HG03066 (cell line): ENCODE results near the gene TBX3.

Experiments
- ATAC-seq: cut with Tn5 transposase; IDR thresholded peaks from one replicate; pipeline ENCODE4 v1.9.1; 2021; ENCODE audit warnings: low read depth; ENCODE audit not compliant: unreplicated experiment

Gene TBX3

DNA sequence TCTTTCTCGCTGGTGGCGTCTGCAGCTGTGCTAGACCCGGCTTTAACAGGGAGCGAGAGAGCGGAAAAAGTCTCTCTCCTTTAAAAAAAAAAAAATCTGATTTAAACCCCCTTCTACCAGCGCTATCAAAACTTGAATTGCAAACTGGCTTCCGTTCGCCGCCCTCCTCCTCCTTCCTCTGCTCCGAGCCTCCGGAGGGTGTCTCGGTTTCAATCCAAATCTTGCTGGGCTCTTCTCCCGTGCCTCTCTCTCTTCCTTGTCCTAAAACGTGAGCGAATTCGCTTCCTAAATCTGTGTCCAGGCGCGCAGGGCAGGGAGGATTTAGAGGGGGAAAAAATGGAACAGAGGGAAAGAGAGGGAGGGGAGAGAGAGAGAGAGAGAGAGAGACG, 272 bp downstream of the TBX3 start:
- ATAC-seq, result no peak

DNA sequence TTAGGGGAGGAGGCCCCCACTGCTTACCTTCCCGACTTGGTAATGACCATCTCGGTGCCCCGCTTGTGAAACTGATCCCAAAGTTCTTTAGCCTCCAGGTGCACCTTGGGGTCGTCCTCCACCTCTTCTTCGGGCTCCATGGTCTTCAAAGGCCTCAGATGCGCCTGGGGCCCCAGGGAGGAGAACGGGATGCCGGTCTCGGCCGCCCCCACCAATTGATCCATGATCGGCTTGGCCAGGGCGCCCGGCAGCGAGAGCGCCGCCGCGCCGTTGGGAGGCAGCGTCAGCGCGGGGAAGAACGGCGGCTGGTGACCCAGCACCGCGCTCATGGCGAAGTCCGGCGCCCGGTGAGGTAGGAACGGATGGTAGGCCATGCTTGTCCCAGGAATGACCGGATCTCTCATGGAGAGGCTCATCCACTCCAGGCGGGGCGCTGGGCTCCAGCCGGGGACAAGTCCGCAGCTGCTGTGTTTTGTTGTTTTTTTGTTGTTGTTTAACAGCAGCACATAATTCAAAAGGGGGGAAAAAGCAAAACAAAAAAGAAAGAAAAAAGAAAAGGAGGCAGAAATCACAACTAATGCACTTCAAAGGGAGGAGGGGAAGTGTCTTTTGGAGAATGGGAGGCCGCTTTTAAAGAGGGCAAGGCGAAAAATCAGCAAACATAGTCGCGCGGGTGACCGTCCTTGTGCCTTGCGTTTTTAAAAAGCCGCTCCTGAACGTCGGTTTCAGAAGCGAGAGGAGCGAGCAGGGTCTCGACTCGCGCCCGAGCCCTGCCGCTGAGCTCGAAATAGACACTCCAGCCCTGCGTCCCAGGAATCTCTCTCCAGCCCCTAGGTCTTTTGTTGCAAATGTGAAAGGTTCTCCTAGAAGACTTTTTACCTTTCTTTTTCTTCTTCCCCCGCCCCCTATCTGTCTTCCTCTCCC, 928 bp downstream of the TBX3 start:
- ATAC-seq, result no peak

DNA sequence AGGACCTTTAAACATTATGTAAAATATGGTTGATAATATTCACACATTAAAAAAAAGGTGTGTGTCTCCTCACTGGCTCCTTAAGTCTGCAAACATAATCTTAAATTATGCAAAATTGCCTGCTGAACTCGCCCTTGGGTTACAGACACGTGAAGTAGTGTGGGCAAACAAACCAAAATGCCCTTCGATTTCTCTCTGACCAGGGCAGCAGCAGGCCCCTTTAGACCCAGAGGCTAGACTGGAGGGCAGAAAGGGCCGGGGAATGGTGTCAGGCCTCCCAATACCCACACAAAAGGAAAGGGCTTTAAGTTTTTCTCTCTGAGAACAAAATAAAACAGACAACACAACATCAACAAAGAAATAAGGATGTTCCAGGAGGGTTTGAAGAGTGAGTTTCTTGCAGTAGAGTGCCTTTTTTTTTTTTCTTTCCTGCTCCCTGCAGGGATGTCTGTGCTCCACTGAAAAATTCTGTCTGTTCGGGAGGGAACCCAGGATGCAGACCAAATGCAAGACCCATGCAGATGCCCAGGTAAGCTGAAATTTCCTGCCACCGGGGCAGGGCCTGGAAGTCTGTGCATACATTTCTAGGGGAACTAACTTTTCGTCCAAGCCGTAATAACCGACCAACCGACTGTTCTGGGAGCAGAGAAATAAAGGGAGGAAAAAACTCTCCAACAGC, 1.7 kb downstream of the TBX3 start:
- no peak for ATAC-seq

DNA sequence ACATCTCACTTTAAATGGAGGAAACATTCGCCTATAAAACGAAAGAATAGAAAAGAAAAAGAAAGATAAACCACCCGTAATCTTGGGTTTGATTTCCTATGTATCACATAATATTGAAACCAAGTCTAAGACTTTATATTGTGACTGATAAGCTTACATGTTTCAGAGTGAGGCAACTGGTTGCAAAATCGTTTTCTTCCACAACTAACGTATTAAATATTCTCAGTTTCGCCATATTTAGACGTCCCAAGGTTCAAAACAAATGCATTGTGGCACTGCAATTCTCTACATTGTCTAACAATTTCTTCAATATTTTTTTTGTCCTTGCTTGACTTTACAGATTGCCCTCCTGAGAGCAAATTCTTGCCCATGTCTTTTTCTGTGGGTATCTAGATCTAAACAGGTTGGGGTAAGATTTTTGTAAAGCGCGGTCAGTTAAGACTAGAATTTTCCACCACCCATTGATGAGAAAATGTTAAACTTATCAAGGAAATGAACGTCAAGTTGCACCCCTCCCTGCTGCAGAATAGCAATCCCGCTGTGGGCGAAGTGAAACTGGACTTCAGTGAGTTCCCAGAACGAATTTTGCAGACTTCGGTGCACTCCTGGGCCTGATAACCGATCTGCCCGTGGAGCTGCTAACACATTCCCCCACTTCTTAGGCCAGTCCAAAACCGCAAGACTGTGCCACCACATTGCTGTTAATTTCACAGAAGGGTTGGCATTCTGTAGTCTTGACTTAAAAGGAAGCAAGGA, 2.7 kb downstream of the TBX3 start:
- no peak for ATAC-seq

DNA sequence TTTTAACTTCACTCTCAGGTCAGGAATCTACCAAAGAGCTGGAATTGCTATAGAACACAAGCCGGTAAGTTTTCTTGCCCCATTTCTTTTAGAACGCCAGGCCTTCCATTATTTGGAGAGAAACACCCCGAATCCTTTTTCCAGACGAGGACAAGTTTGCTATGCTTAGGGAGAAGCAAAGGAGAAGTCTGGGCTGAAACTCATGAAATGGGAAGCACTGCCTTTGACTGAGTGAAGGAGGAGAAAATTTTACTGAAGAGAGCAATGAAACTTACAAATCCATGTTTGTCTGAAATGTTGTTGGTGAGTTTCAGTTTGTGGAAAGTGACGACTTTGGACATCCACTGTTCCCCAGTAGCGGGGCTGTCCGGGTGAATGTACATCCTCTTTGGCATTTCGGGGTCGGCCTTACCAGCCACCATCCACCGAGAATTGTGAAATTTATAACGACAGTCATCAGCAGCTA, 3.3 kb downstream of the TBX3 start:
- ATAC-seq, result no peak

DNA sequence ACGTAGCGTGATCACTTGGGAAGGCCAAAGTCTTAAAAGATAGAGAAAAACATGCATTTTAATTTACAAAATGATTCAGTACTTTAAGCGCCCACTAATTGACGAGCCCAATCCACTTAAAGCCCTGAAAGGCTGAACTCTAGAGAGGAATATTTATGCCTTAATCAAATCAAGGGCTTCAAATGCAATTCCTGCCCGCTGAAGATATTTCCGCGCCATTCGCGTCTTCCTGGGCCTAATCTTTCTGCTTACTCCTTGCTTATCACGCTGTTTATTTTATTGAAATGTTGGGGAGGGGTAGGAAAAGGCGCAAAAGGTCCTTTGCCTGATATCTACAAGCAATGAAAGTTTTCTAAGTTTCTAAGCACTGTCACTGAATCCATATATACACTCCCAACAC, 4.0 kb downstream of the TBX3 start:
- no peak for ATAC-seq

DNA sequence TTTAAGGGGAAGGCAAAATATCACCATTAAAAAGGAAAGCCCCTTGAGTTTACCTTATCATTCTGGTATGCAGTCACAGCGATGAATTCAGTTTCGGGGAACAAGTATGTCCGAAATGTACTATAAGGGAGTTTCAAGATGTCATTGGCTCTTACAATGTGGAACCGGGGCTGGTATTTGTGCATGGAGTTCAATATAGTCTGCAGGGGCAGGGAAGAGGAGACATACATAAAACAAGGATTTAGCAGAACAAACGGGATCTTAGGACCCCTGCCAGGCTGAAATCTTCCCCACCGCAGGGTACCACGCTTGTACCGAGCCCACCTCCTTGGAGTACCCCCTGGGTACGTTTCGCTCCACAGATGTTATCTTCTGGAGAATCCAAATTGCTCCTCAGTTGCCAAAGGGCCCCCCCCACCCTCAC, 4.5 kb downstream of the TBX3 start:
- no peak for ATAC-seq

DNA sequence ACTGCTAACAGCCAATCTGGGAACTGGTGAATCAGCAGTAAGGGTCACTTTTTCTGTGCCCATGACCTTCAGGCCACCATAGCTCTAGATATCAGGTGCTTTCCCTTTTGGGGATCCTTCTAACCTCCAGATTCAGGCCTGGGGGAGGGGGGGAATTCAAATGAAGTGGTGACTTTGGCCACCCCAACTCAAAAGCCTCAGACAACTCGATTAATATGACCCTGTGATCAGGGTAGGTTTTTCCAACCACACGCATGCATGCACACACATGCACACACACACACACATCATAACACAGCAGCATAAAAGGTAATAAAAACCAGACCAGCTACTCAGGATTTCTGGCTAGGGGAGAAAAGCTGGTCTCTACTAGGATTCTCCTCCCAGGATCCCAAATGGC, 5.3 kb downstream of the TBX3 start:
- no peak for ATAC-seq

DNA sequence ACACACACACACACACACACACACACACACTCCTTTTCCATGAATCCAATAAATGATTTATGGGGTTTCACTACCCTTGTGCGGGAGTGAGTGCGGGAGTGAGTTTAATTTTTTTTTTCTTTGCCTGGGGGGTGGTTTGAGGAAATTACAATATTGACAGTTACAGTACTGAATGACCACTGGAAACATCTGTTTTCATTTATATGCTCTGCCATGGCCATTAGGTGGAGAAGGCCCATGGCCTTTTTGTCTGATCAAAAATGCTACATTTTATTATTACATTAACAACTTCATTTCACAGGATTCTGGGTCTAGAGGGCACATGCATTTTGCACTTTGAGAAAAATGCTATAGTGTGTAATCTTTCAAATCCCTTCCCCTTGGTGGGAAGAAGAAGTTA, 5.9 kb downstream of the TBX3 start:
- no peak for ATAC-seq

DNA sequence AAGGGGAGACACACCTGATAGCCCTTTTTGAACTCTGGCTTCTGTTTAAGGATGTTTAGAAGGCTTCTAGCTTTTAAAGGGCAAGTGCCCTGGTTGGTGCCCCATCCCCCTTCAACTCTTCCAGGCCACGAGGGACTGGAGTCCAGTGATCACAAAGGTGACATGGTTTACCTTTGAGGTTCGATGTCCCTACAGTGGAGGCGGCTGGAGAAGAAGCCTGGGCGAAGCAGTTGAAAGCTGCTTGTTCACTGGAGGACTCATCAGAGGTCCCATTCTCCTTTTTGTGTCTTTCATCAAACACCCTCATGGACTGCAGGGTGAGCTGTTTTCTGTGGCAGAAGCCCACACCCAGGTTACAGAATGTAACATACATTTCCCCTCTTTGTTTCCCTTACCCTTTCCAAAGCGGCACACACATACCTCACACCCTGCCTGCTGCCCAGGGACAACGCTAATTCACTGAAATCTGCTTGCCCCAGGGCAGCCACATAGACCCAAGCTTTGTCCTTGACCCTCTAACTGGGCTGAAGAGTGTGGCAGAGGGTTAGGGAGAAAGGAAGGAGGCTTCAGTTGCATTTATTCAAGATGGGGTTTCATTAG, 7.7 kb downstream of the TBX3 start:
- ATAC-seq, result no peak

DNA sequence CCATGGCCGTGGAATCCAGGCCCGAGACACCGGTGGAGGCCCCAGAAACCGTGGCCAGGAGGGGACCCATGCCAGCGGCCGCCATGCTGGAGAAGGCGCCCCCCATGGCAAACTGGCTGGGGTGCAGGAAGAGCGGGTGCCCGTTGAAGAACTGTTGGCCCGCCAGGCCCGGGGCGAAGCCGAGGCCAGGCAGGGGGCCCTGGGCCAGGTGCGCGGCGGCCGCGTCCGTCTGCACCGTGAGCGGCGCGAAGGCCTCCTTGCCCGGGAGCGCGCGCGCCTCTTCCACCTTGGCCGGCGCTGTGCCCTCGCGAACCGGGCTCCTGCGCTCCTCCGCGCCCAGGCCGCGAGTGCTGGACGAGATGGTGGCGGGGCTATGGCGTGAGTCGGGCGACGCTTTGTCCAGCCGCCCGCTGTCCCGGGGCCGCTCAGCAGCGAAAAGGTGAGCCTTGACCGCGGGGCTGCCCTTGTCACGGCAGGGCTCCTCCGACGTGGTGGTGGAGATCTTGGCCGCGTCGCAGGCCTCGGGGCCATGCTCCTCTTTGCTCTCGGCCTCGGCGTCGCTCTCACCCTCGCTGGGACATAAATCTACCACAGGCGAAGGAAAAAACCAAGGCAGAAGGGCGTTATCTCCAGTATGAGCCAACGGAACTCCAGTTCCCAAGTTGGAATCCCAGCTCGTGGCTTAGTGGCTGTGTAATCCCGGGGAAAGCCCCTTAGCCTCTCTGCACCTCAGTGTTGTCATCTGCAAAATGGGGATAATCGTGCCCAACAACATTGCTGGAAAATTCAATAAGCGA, 9.5 kb downstream of the TBX3 start:
- no peak for ATAC-seq

DNA sequence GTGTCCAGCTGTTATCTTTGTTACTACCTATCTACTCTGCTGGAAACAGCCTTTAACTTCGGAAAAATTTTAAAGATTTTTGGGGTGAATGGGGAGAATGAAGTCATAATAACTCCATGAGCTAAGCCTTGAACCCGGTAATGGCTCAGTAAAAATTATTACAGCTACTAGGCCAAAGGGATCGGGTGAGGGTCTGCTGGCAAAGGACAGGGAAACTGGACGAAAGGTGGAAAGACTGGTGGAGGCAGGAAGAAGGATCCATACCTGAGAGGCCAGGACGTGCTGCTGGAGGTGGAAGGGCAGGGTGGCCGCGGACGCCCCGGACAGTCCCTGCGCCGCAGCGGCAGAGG, 10.1 kb downstream of the TBX3 start:
- ATAC-seq, result no peak

DNA sequence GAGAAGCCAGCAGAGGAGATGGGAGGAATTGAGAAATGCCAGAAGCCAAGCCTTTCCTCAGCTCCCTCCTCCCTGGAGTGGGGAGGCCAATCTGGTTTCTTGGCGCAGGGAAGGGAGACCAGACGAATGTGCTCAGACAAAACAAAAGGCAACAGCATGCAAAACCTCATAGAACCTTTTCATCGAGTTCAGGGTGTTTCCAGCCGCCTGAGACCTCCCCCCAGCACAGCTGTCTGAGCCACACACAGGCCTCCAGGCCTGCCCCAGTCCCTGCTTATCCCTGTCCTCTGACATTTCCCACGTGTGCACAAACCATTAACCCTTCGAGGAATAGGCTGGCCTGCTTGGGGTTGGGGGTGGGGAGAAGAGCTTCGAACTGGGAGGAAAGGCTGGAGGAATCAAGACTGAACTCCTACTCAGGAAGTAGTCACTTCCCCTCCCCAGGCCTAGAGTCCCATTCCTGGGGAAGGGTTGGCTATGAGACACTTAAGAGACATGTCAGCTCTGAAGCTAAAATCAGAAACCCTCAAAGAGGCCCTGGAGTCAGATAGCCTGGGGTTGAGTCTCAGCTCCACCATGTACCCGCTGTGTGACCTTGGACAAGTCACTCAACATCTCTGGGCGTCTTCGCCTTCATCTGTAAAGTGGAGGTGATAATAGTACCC, 10.7 kb downstream of the TBX3 start:
- ATAC-seq, result no peak

DNA sequence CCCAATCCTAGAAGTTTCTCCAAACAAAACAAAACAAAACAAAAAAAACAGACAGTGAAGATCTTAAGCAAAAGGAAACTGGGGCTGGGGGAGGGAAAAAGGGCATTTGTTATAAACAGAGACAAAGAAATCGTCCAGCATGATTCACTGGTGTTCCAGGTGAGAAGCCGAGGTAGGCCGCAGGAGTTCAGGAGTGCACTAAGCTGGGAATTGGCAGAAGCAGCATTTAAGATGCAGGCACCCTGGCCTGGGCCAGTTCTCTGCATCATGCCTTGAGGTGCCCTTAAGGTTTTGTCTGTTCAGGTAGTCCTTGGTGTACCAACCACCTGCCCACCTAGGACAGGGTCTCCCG, 11.2 kb downstream of the TBX3 start:
- no peak for ATAC-seq

DNA sequence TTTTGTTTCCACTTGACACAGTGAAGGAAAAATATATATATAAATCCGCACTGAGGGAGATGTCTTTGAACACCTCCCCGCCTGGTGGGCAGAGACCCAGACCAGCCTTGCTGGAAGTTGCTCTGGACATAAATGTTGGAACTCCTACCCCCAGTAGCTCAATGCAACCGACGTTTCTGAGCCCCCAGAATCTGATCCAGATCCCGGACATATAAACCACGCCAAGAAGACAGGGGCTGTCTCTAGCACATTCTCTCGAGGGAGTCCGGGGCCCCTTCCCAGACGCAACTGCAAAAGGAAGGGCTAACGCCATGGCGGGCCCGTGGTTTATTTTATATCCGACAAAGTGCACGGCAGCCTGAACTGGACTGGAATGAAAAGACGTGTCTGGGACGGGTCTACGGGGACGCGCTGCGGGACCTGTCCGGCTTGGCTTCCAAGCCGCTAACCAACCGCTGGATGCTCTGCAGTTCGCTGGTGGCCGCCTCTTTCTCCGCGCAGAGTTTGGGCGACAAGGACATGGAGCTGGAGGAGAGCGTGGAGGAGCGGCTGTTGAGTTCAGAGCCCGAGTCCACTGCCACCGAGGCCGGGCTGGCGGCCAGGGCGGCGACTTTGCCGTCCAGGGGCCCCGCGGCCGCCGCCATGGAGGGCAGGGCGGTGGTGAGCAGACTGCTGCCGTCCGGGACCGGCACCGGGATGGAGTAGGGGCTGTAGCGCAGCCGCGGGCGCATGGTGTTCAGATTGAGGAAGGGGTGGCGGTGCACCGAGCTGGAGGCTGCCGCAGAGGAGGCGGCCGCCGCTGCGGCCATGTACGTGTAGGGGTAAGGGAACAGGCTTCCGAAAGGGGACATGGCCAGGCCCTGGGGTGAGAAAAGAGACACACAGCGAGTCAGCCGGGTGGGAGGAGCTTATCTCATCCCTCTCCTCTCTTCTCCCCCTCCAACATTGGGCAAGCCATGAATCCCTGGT, 12.2 kb downstream of the TBX3 start:
- no peak for ATAC-seq

DNA sequence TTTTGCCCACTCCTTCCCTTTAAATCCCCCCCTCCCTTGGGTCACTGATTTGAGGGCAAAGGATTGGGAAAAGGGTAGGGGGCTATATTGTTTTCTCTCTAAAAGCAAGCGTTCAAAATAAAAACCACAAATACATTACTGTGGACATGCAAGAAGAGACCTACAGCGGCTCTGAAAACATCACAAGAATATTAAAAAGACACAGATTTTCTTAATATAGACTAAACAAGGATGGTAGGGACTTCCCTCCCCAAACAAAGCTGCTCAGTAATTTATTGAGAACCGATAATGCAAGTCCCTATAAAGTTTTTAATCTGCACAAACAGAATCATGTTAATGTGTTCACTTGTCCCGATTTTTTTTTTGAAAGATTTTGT, 12.9 kb downstream of the TBX3 start:
- ATAC-seq, result no peak

DNA sequence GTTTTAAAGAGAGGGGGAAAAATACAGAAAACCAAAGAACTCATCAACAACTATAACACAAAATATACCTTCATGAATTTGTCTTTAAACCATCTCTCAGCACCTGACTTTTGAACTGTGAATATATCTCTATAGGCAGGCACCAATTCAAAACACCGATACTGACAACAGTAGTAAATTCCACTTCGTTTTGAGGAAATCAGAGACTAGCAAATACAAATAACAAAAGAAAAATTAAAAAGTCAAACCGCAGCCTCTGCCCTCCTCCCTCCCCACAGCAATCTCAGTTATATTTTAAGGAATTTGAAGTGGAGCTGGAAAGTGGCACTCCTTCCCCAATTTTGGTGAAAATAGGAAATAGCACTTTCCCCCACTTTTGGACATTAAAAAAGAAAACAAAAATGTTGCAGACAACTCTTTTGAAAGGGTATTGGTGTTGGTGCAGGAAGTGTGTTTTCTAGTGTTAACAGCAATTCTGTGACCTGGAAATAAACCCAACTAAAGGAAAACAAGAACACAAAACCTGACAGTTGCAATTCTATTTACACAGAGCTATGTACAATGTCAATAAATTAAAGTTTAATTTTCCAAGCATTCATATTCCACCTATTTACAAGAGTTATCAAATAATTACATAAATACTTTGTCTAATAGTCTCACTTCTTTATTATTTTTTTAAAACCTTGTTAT, 13.5 kb downstream of the TBX3 start:
- no peak for ATAC-seq
